DOHH2 (cell line): ENCODE results near the gene OS9.

Experiments
- CTCF ChIP-seq: fragments of 200-600 bp; sonication (generic); IDR thresholded peaks from one replicate; pipeline ENCODE4 v1.5.1; 2014; ENCODE audit warnings: antibody characterized with exemption, mild to moderate bottlenecking, low read depth, low read length; ENCODE audit not compliant: poor library complexity, severe bottlenecking
- EZH2phosphoT487 ChIP-seq: fragments of 200-600 bp; sonication (generic); IDR thresholded peaks from 2 replicates; pipeline ENCODE4 v1.6.1; 2017; ENCODE audit warnings: borderline replicate concordance, mild to moderate bottlenecking, antibody characterized with exemption, low read length, moderate library complexity, mixed read lengths

GRCh38 chr12:57766464-57767304 is 72.8 kb downstream of the OS9 start, which contains the start of gene CYP27B1:
- no peak for TF ChIP-seq CTCF
- TF ChIP-seq EZH2phosphoT487: peak; percentile 83; the same call in 1 of the 2 replicates
